Fibroblast of villous mesenchyme (primary cell): ENCODE data around the gene DERL3. TPM values are rescaled to one million over a fixed set of nuclear protein-coding genes. Genes with fewer than 3 reads are reported as not detected.
A peak's percentile ranks its signal among the peaks of the same experiment; 100 is the strongest.

ENCODE experiments used
- DNase-seq: peaks from one replicate; pipeline ENCODE4 v3.0.0-alpha.2; 2010; ENCODE audit warnings: low read depth
- H3K4me3 ChIP-seq: 2 replicates; pipeline ENCODE4 v1.5.1; 2011; ENCODE audit warnings: low read depth, mild to moderate bottlenecking, low read length
- small RNA-seq: library from RNA; depleted of rRNA; stranded (forward); fragments of <200 nt; gene quantifications from one replicate; pipeline ENCODE3, GENCODE V24; 2012
- total RNA-seq: library from RNA; depleted of rRNA; stranded (reverse); fragments of >200 nt; gene quantifications from 2 replicates; pipeline ENCODE4 v1.2.3, GENCODE V29; 2012
- TF ChIP-seq, protein P1 (sequence below): IDR thresholded peaks from 2 replicates; pipeline ENCODE4 v1.5.1; 2012; ENCODE audit warnings: low read depth, mild to moderate bottlenecking, low read length; ENCODE audit not compliant: insufficient read depth

Gene DERL3
- total RNA-seq, 1 donor, result 0.86 TPM

DNA sequence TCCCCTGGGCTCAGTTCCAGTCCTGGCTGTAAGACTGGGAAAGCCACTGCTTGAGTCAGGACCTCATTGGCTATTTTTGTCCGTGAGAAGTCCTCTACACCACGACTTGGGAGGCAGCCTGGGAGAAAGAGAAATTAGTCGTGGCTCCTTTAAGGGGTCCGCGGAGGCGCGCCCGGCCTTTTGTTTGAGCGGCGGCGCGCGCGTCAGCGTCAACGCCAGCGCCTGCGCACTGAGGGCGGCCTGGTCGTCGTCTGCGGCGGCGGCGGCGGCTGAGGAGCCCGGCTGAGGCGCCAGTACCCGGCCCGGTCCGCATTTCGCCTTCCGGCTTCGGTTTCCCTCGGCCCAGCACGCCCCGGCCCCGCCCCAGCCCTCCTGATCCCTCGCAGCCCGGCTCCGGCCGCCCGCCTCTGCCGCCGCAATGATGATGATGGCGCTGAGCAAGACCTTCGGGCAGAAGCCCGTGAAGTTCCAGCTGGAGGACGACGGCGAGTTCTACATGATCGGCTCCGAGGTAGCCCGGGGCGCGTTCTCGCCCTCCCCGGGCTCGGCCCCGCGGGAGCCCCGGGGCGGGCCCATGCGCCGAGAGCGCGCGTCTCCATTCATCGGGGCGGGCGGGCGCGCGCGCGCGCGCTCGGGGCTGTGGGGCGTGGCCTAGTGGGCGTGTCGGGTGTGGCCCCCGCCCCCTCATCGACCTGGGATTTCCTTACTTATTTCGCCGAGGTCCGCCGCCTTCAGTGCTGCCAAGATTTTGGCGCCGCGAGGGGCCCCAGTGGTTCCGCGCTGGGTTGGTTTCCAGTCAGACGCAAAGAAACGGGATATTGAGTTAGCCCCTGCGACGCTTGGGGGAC is 51.8 kb downstream of the DERL3 start, which contains the start of gene SMARCB1:
Gene SMARCB1 (plus strand): TSS at position 215 of the 848 bp plus-strand sequence. CDS start 204 bp downstream, at position 419.
- peak within 1 kb of the TSS; percentile 88 for H3K4me3 ChIP-seq
- peak; percentile 92 for DNase-seq
- TF ChIP-seq, protein P1, sequence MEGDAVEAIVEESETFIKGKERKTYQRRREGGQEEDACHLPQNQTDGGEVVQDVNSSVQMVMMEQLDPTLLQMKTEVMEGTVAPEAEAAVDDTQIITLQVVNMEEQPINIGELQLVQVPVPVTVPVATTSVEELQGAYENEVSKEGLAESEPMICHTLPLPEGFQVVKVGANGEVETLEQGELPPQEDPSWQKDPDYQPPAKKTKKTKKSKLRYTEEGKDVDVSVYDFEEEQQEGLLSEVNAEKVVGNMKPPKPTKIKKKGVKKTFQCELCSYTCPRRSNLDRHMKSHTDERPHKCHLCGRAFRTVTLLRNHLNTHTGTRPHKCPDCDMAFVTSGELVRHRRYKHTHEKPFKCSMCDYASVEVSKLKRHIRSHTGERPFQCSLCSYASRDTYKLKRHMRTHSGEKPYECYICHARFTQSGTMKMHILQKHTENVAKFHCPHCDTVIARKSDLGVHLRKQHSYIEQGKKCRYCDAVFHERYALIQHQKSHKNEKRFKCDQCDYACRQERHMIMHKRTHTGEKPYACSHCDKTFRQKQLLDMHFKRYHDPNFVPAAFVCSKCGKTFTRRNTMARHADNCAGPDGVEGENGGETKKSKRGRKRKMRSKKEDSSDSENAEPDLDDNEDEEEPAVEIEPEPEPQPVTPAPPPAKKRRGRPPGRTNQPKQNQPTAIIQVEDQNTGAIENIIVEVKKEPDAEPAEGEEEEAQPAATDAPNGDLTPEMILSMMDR, result no peak

DNA sequence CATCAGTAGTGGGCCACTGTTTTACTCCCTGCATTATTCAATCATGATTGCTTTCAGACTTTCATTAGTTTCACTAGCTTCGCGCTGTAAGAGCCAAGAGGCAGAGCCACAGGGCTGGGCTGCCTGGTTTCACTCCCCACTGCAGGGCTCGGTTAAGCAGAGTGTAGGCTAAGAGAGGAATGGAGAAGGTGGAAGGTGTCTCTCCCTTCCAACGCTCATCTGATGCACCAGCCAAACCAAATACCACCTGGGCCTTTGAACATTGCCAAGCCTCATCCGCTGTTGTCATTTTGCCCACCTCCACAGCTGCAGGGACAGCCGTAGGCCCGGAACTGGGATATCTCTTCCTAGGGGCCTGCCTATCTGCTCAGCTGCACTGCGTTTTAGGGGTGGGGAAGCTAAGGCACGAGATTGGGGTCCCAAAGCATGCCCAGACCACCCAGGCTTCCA is 52.5 kb downstream of the DERL3 start:
- TF ChIP-seq, protein P1, result no peak
- H3K4me3 ChIP-seq, result peak overlapping the region; percentile 33
- DNase-seq, result no peak

Small RNA genes within 50 kb of the gene (small RNA-seq; reads per million reads assigned to genes)
- not detected for gene RN7SL268P

Other genes with a start within 250 kb of the DERL3 start
- under 0.01 TPM in 1 of 2 replicates, not detected in the other for gene DRICH1, start 206.7 kb downstream of the DERL3 start, total RNA-seq
- not detected in 2 replicates for gene RGL4, start 148.0 kb downstream of the DERL3 start, total RNA-seq
- 7.8 and 8.4 TPM in 2 replicates for gene ZNF70, start 87.9 kb downstream of the DERL3 start, total RNA-seq
- not detected in 2 replicates for gene VPREB3, start 84.6 kb downstream of the DERL3 start, total RNA-seq
- gene C22orf15, start 76.0 kb downstream of the DERL3 start, total RNA-seq, result 0.43 and 1.6 TPM in 2 replicates
- gene CHCHD10, start 71.0 kb downstream of the DERL3 start, total RNA-seq, result 3.9 and 6.1 TPM in 2 replicates
- gene MMP11, start 66.2 kb downstream of the DERL3 start, total RNA-seq, result 16.0 and 93.1 TPM in 2 replicates
- gene SMARCB1, start 52.0 kb downstream of the DERL3 start, total RNA-seq, result 61.7 and 76.3 TPM in 2 replicates
- gene SLC2A11, start 18.9 kb upstream of the DERL3 start, total RNA-seq, result 12.2 and 15.1 TPM in 2 replicates
- 133 and 161 TPM in 2 replicates for gene MIF, start 55.4 kb upstream of the DERL3 start, total RNA-seq
- 1.3 and 1.9 TPM in 2 replicates for gene GSTT2B, start 122.2 kb upstream of the DERL3 start, total RNA-seq
- gene DDTL, start 127.9 kb upstream of the DERL3 start, total RNA-seq, result 2.3 and 3.0 TPM in 2 replicates
- gene DDT, start 135.4 kb upstream of the DERL3 start, total RNA-seq, result 88.9 and 109 TPM in 2 replicates
- 0.32 TPM in 1 of 2 replicates, not detected in the other for gene GSTT2, start 141.1 kb upstream of the DERL3 start, total RNA-seq
- gene GSTT4, start 166.4 kb upstream of the DERL3 start, total RNA-seq, result not detected in 2 replicates
- 51.2 and 60.9 TPM in 2 replicates for gene CABIN1, start 172.3 kb upstream of the DERL3 start, total RNA-seq